NCI-H524 treated with DMSO at 0.1 percent for 48 hours (cell line): ENCODE data around the gene AOC3.
"Not testable (repeated sequence)": the region's sequence is repeated elsewhere in the genome, so short reads cannot be mapped to it uniquely, and the experiment has no call there.

Experiments used
- DNase-seq: peaks from one replicate; lab custom pipeline; 2025; lab: John Stamatoyannopoulos, UW

Gene AOC3

GRCh38 chr17:42891539-42892152 lies 40.6 kb downstream of the AOC3 start:
- no peak for DNase-seq

- no peak for DNase-seq
Observed at GRCh38 chr17:42893359-42893758, 42.4 kb downstream of the AOC3 start.

GRCh38 chr17:42894283-42895184 lies 43.5 kb downstream of the AOC3 start:
- no peak for DNase-seq

GRCh38 chr17:42895185-42895555 lies 44.2 kb downstream of the AOC3 start:
- DNase-seq, result no peak

- no peak for DNase-seq
Observed at GRCh38 chr17:42898147-42898811, 47.3 kb downstream of the AOC3 start.

GRCh38 chr17:42899981-42900380 lies 49.0 kb downstream of the AOC3 start:
- DNase-seq, result not testable (repeated sequence)

GRCh38 chr17:42900460-42901331 lies 49.7 kb downstream of the AOC3 start, which contains the start of gene G6PC1:
TSS of gene G6PC1 (plus strand) at chr17:42900799. CDS start at chr17:42900877, 78 bp downstream.
- no peak for DNase-seq

- no peak for DNase-seq
Observed at GRCh38 chr17:42901535-42902229, 50.7 kb downstream of the AOC3 start.

- DNase-seq, result no peak
Observed at GRCh38 chr17:42904110-42904469, 53.1 kb downstream of the AOC3 start.

- DNase-seq, result no peak
Observed at GRCh38 chr17:42906772-42907446, 55.9 kb downstream of the AOC3 start.
